Nephron progenitor cell (in vitro differentiated cells): ENCODE results near the gene MYOZ3.

ENCODE experiments used
- DNase-seq: peaks from one replicate; pipeline ENCODE4 v3.0.0; 2021
- H3K27ac Mint-ChIP-seq: 2 replicates; pipeline ENCODE4 v1.8.0; 2021; ENCODE audit warnings: mild to moderate bottlenecking, moderate library complexity, mixed read lengths
- H3K27me3 Mint-ChIP-seq: 2 replicates; pipeline ENCODE4 v1.8.0; 2021; ENCODE audit warnings: mild to moderate bottlenecking, low read depth, mixed read lengths; ENCODE audit not compliant: poor library complexity
- H3K36me3 Mint-ChIP-seq: 2 replicates; pipeline ENCODE4 v1.8.0; 2021; ENCODE audit warnings: low read depth, mixed read lengths
- H3K4me1 Mint-ChIP-seq: 2 replicates; pipeline ENCODE4 v1.8.0; 2021; ENCODE audit warnings: mixed read lengths
- H3K4me3 Mint-ChIP-seq: 2 replicates; pipeline ENCODE4 v1.8.0; 2021; ENCODE audit warnings: mild to moderate bottlenecking, moderate library complexity, mixed read lengths
- H3K9me3 Mint-ChIP-seq: 2 replicates; pipeline ENCODE4 v1.8.0; 2021; ENCODE audit warnings: mild to moderate bottlenecking, moderate library complexity, mixed read lengths
- CTCF ChIP-seq: fragments of 200-600 bp; sonication (generic); IDR thresholded peaks from 2 replicates; pipeline ENCODE4 v1.5.0; 2021; ENCODE audit warnings: antibody characterized with exemption

The MYOZ3 gene

GRCh38 chr5:150656191-150657132 is 4.6 kb upstream of the MYOZ3 start:
- peaks cover 2% of the 10 kb centered on the region for H3K27me3 Mint-ChIP-seq
- H3K9me3 Mint-ChIP-seq = no peaks in the 10 kb centered on the region
- DNase-seq = peak; percentile 89
- peaks cover 71% of the 10 kb centered on the region for H3K4me1 Mint-ChIP-seq
- TF ChIP-seq CTCF = peak; percentile 51
- peak overlapping the region; percentile 82 for H3K4me3 Mint-ChIP-seq
- H3K36me3 Mint-ChIP-seq = no peaks in the 10 kb centered on the region
- H3K27ac Mint-ChIP-seq = no peak overlapping the region

GRCh38 chr5:150658121-150658520 is 2.9 kb upstream of the MYOZ3 start:
- peaks cover 62% of the 10 kb centered on the region for H3K4me1 Mint-ChIP-seq
- no peaks in the 10 kb centered on the region for H3K36me3 Mint-ChIP-seq
- H3K9me3 Mint-ChIP-seq = no peaks in the 10 kb centered on the region
- no peak for TF ChIP-seq CTCF
- no peak for DNase-seq
- H3K27ac Mint-ChIP-seq = no peak overlapping the region
- H3K27me3 Mint-ChIP-seq = peaks cover 12% of the 10 kb centered on the region
- H3K4me3 Mint-ChIP-seq = no peak overlapping the region

GRCh38 chr5:150658699-150659265 is 2.3 kb upstream of the MYOZ3 start:
- H3K27me3 Mint-ChIP-seq = peaks cover 12% of the 10 kb centered on the region
- no peak for DNase-seq
- H3K4me3 Mint-ChIP-seq = no peak overlapping the region
- TF ChIP-seq CTCF = no peak
- H3K9me3 Mint-ChIP-seq = no peaks in the 10 kb centered on the region
- H3K27ac Mint-ChIP-seq = no peak overlapping the region
- no peaks in the 10 kb centered on the region for H3K36me3 Mint-ChIP-seq
- H3K4me1 Mint-ChIP-seq = peaks cover 57% of the 10 kb centered on the region

- DNase-seq = no peak
- Mint-ChIP-seq H3K9me3 (no peaks in the 10 kb centered on the region), H3K4me1 (peaks cover 52% of the 10 kb centered on the region), H3K4me3 (peak overlapping the region; percentile 55), H3K27ac (peak overlapping the region; percentile 92), H3K27me3 (peaks cover 12% of the 10 kb centered on the region), H3K36me3 (no peaks in the 10 kb centered on the region)
- TF ChIP-seq CTCF = no peak
These were observed 1.5 kb upstream of the MYOZ3 start for GRCh38 chr5:150659360-150660107.

- H3K4me1 Mint-ChIP-seq = peaks cover 56% of the 10 kb centered on the region
- peak overlapping the region; percentile 55 for H3K4me3 Mint-ChIP-seq
- H3K27me3 Mint-ChIP-seq = peaks cover 15% of the 10 kb centered on the region
- TF ChIP-seq CTCF = no peak
- no peak for DNase-seq
- H3K27ac Mint-ChIP-seq = peak overlapping the region; percentile 92
- no peaks in the 10 kb centered on the region for H3K36me3 Mint-ChIP-seq
- H3K9me3 Mint-ChIP-seq = no peaks in the 10 kb centered on the region
These were observed 781 bp upstream of the MYOZ3 start for GRCh38 chr5:150660108-150660831.
